K562 (cell line): ENCODE results near the gene ZNF202.

Experiments used
- FOS ChIP-seq: IDR thresholded peaks from 3 replicates; pipeline ENCODE4 v1.6.1; 2011; ENCODE audit not compliant: insufficient read length; ENCODE audit errors: extremely low read depth
- HNRNPL ChIP-seq: fragments of 200-400 bp; formaldehyde crosslinking; IDR thresholded peaks from 2 replicates; pipeline ENCODE4 v1.6.1; 2017; ENCODE audit warnings: low read depth, mild to moderate bottlenecking, low read length
- MXI1 ChIP-seq: IDR thresholded peaks from 2 replicates; pipeline ENCODE4 v1.6.1; 2011; ENCODE audit warnings: low read depth, mild to moderate bottlenecking, improper control_type of control experiment, low read length
- MYC ChIP-seq, 2 experiments: fragments of 250-450 bp in 1 of 2; sonication (Bioruptor Pico) in 1 of 2; IDR thresholded peaks; 2 replicates each; pipeline versions ENCODE4 v1.5.1 to v1.6.1; 2012 to 2021; ENCODE audit warnings: low read depth in 2 of 2, borderline replicate concordance in 1 of 2, improper control_type of control experiment in 1 of 2, low read length in 1 of 2, mild to moderate bottlenecking in 1 of 2, moderate library complexity in 1 of 2
- NFIC ChIP-seq: fragments of 450-650 bp; IDR thresholded peaks from 2 replicates; pipeline ENCODE4 v1.6.1; 2017; ENCODE audit warnings: mild to moderate bottlenecking, inconsistent platforms
- SMARCA5 ChIP-seq: fragments of 450-650 bp; IDR thresholded peaks from 2 replicates; pipeline ENCODE4 v1.6.1; 2016
- ZNF586 ChIP-seq: fragments of 450-650 bp; formaldehyde crosslinking; conservative IDR thresholded peaks from 2 replicates; pipeline ENCODE4 v1.4.0; 2020; ENCODE audit warnings: mild to moderate bottlenecking, moderate library complexity
- TF ChIP-seq, protein P1 (sequence below), 3 experiments: IDR thresholded peaks in 2 of 3; conservative IDR thresholded peaks in 1 of 3; 2 replicates each; pipeline ENCODE4 v1.5.1; 2011 to 2012; ENCODE audit warnings: low read length in 3 of 3, mild to moderate bottlenecking in 3 of 3, control low read depth in 2 of 3, improper control_type of control experiment in 1 of 3, inconsistent platforms in 1 of 3, low read depth in 1 of 3, mixed read lengths in 1 of 3, moderate library complexity in 1 of 3; ENCODE audit not compliant: insufficient read depth in 2 of 3

DNA sequence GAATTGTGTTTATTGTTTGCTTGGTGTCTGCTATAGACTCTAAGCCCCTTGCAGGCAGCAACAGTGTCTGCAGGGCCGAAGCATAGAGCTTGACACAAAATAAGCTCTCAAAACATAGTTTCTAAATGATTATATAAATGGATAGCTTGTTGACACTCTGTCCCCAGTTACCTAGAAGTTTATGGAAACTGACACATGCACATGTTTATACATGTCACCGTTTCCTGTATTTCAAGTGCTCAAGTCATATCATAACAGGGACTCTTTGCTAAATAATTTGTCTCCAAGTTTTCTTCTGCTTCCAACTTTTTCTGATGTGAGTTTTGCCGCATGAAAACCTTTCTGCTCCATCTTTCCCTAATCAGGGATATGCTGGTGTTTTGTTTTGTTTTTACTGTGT, 16.5 kb upstream of the ZNF202 start:
- TF ChIP-seq MYC (IDR thresholded peaks at IDR 0.05; ENCODE audit: low read depth, low read length): no peak
- TF ChIP-seq MYC (CRISPR knock-in tag; IDR thresholded peaks at IDR 0.05; ENCODE audit: borderline replicate concordance, low read depth): no peak
- TF ChIP-seq, protein P1, sequence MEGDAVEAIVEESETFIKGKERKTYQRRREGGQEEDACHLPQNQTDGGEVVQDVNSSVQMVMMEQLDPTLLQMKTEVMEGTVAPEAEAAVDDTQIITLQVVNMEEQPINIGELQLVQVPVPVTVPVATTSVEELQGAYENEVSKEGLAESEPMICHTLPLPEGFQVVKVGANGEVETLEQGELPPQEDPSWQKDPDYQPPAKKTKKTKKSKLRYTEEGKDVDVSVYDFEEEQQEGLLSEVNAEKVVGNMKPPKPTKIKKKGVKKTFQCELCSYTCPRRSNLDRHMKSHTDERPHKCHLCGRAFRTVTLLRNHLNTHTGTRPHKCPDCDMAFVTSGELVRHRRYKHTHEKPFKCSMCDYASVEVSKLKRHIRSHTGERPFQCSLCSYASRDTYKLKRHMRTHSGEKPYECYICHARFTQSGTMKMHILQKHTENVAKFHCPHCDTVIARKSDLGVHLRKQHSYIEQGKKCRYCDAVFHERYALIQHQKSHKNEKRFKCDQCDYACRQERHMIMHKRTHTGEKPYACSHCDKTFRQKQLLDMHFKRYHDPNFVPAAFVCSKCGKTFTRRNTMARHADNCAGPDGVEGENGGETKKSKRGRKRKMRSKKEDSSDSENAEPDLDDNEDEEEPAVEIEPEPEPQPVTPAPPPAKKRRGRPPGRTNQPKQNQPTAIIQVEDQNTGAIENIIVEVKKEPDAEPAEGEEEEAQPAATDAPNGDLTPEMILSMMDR (IDR thresholded peaks at IDR 0.05 in 2 of 3, conservative IDR thresholded peaks at IDR 0.05 in 1 of 3; ENCODE audit: insufficient read depth in 2 of 3, low read depth in 1 of 3, low read length in 3 of 3): no peak
- no peak for TF ChIP-seq MXI1
- no peak for TF ChIP-seq ZNF586 (CRISPR knock-in tag)
- no peak for TF ChIP-seq NFIC
- no peak for TF ChIP-seq HNRNPL
- no peak for TF ChIP-seq SMARCA5
- TF ChIP-seq FOS: no peak
